ENCODE results near the gene GIMAP1. TPM values are rescaled to one million over a fixed set of nuclear protein-coding genes. Genes with fewer than 3 reads are reported as not detected.

Gene GIMAP1
- total RNA-seq, 2 donors from 2014 or later = 3.9 to 4.2 TPM

GRCh38 chr7:150748376-150748775 is 32.0 kb downstream of the GIMAP1 start:
- no peaks in the 10 kb centered on the region for H3K9me3 ChIP-seq
- intact Hi-C loops (cut with DNase I) = no loop called here
- no peaks in the 10 kb centered on the region for H3K27me3 ChIP-seq (replicated peaks; ENCODE audit: insufficient read depth)
- DNase-seq (ENCODE audit: low spot score) = no peak
- WGBS = 74% methylated on average over 4 of the region's 4 CpGs
- no peaks in the 10 kb centered on the region for H3K36me3 ChIP-seq
- TF ChIP-seq CTCF (IDR thresholded peaks at IDR 0.05) = no peak
- no peak for TF ChIP-seq POLR2A (IDR thresholded peaks at IDR 0.05)
- TF ChIP-seq POLR2AphosphoS5 (IDR thresholded peaks at IDR 0.05) = no peak
- H3K27ac ChIP-seq = no peak overlapping the region
- H3K4me3 ChIP-seq = no peak overlapping the region
- no peaks in the 10 kb centered on the region for H3K4me1 ChIP-seq (replicated peaks)

- WGBS = 51% methylated on average over 2 of the region's 2 CpGs
- Histone ChIP-seq H3K4me1 (replicated peaks) (no peaks in the 10 kb centered on the region), H3K36me3 (no peaks in the 10 kb centered on the region), H3K27me3 (replicated peaks; ENCODE audit: insufficient read depth) (no peaks in the 10 kb centered on the region), H3K27ac (no peak overlapping the region), H3K4me3 (no peak overlapping the region), H3K9me3 (no peaks in the 10 kb centered on the region)
- no peak for DNase-seq (ENCODE audit: low spot score)
- intact Hi-C loops (cut with DNase I) = no loop called here
- TF ChIP-seq POLR2A (IDR thresholded peaks at IDR 0.05) = no peak
- no peak for TF ChIP-seq CTCF (IDR thresholded peaks at IDR 0.05)
- TF ChIP-seq POLR2AphosphoS5 (IDR thresholded peaks at IDR 0.05) = no peak
Observed at GRCh38 chr7:150751702-150752101, 35.3 kb downstream of the GIMAP1 start.

GRCh38 chr7:150753239-150753638 is 36.8 kb downstream of the GIMAP1 start:
- Histone ChIP-seq H3K9me3 (no peaks in the 10 kb centered on the region), H3K36me3 (no peaks in the 10 kb centered on the region), H3K27ac (no peak overlapping the region), H3K4me1 (replicated peaks) (no peaks in the 10 kb centered on the region), H3K27me3 (replicated peaks; ENCODE audit: insufficient read depth) (no peaks in the 10 kb centered on the region), H3K4me3 (no peak overlapping the region)
- 61% methylated on average over 6 of the region's 6 CpGs for WGBS
- no peak for DNase-seq (ENCODE audit: low spot score)
- intact Hi-C loops (cut with DNase I) = no loop called here
- TF ChIP-seq CTCF (IDR thresholded peaks at IDR 0.05) = no peak
- no peak for TF ChIP-seq POLR2A (IDR thresholded peaks at IDR 0.05)

- TF ChIP-seq POLR2AphosphoS5 (IDR thresholded peaks at IDR 0.05) (no peak), POLR2A (IDR thresholded peaks at IDR 0.05) (no peak)
- Histone ChIP-seq H3K27ac (no peak overlapping the region), H3K4me1 (replicated peaks) (no peaks in the 10 kb centered on the region), H3K4me3 (no peak overlapping the region), H3K36me3 (no peaks in the 10 kb centered on the region), H3K27me3 (replicated peaks; ENCODE audit: insufficient read depth) (no peaks in the 10 kb centered on the region), H3K9me3 (no peaks in the 10 kb centered on the region)
- 44% methylated on average over 3 of the region's 3 CpGs for whole genome bisulfite sequencing
- DNase-seq (ENCODE audit: low spot score) = no peak
- intact Hi-C loops (cut with DNase I) = no loop called here
Observed at GRCh38 chr7:150753826-150754603, 37.6 kb downstream of the GIMAP1 start.

GRCh38 chr7:150754951-150755350 is 38.5 kb downstream of the GIMAP1 start:
- TF ChIP-seq POLR2AphosphoS5 (IDR thresholded peaks at IDR 0.05) = no peak
- H3K27ac ChIP-seq = no peak overlapping the region

More at GRCh38 chr7:150754951-150755350, 38.5 kb downstream of the GIMAP1 start:
- Histone ChIP-seq H3K27me3 (replicated peaks; ENCODE audit: insufficient read depth) (no peaks in the 10 kb centered on the region), H3K4me3 (no peak overlapping the region), H3K4me1 (replicated peaks) (no peaks in the 10 kb centered on the region), H3K36me3 (no peaks in the 10 kb centered on the region), H3K9me3 (no peaks in the 10 kb centered on the region)
- no peak for DNase-seq (ENCODE audit: low spot score)
- intact Hi-C loops (cut with DNase I) = no loop called here

Data from prostate gland (tissue), 2 donors.